Neuronal stem cell (in vitro differentiated cells): ENCODE results near the gene LTBP3.

ENCODE experiments used
- DNase-seq: peaks from one replicate; pipeline ENCODE4 v3.0.0-alpha.2; 2013; ENCODE audit warnings: low spot score
- H2AFZ ChIP-seq: one replicate; pipeline ENCODE4 v1.6.1; 2013; ENCODE audit warnings: mild to moderate bottlenecking, low read length, inconsistent platforms
- H2AK5ac ChIP-seq: 2 replicates; pipeline ENCODE4 v1.6.1; 2013; ENCODE audit warnings: low read depth, mild to moderate bottlenecking, inconsistent platforms, low read length, moderate library complexity, mixed read lengths
- H2BK120ac ChIP-seq: 2 replicates; pipeline ENCODE4 v1.6.1; 2013; ENCODE audit warnings: low read depth, mild to moderate bottlenecking, inconsistent platforms, low read length, moderate library complexity, mixed read lengths
- H2BK12ac ChIP-seq: one replicate; pipeline ENCODE4 v1.6.1; 2013; ENCODE audit warnings: low read length, inconsistent platforms
- H2BK15ac ChIP-seq: 2 replicates; pipeline ENCODE4 v1.6.1; 2013; ENCODE audit warnings: mild to moderate bottlenecking, low read length, inconsistent platforms, mixed read lengths
- H2BK5ac ChIP-seq: one replicate; pipeline ENCODE4 v1.6.1; 2013; ENCODE audit warnings: inconsistent platforms, mild to moderate bottlenecking, low read length, moderate library complexity
- H3K14ac ChIP-seq: one replicate; pipeline ENCODE4 v1.6.1; 2013; ENCODE audit warnings: low read length, inconsistent platforms
- H3K18ac ChIP-seq: 2 replicates; pipeline ENCODE4 v1.6.1; 2013; ENCODE audit warnings: low read length, inconsistent platforms
- H3K23ac ChIP-seq: 2 replicates; pipeline ENCODE4 v1.6.1; 2013; ENCODE audit warnings: low read depth, mild to moderate bottlenecking, mixed read lengths, low read length, inconsistent platforms; ENCODE audit not compliant: poor library complexity
- H3K27ac ChIP-seq: replicated peaks from 3 replicates; pipeline ENCODE4 v1.5.1; 2013; ENCODE audit warnings: low read length, inconsistent platforms
- H3K27me3 ChIP-seq, 3 experiments: 2 replicates each; pipeline ENCODE4 v1.6.1; 2013; ENCODE audit warnings: low read length in 3 of 3, mild to moderate bottlenecking in 2 of 3, inconsistent platforms in 1 of 3, low read depth in 1 of 3, mixed read lengths in 1 of 3, moderate library complexity in 1 of 3; ENCODE audit not compliant: control insufficient read depth in 3 of 3, insufficient read depth in 3 of 3
- H3K36me3 ChIP-seq, 2 donors: replicated peaks in 1 of 2; 2 replicates each; pipeline ENCODE4 v1.6.1; 2013; ENCODE audit warnings: low read length in 2 of 2; ENCODE audit not compliant: control insufficient read depth in 2 of 2, insufficient read depth in 2 of 2
- H3K4ac ChIP-seq: 2 replicates; pipeline ENCODE4 v1.6.1; 2013; ENCODE audit warnings: inconsistent platforms, mild to moderate bottlenecking, low read length, moderate library complexity
- H3K4me1 ChIP-seq, 2 donors: 1 replicate in 1 of 2; 2 replicates in 1 of 2; pipeline ENCODE4 v1.6.1; 2013; ENCODE audit warnings: low read length in 2 of 2, low read depth in 1 of 2; ENCODE audit not compliant: control insufficient read depth in 2 of 2, insufficient read depth in 1 of 2
- H3K4me2 ChIP-seq: one replicate; pipeline ENCODE4 v1.6.1; 2013; ENCODE audit warnings: mild to moderate bottlenecking, low read length, inconsistent platforms; ENCODE audit not compliant: insufficient read depth, poor library complexity, severe bottlenecking
- H3K4me3 ChIP-seq, 2 donors: 2 replicates each; pipeline ENCODE4 v1.5.1; 2013; ENCODE audit warnings: low read length in 2 of 2, mild to moderate bottlenecking in 2 of 2, inconsistent platforms in 1 of 2, moderate library complexity in 1 of 2
- H3K79me1 ChIP-seq: one replicate; pipeline ENCODE4 v1.6.1; 2013; ENCODE audit warnings: low read depth, mild to moderate bottlenecking, inconsistent platforms, low read length, moderate library complexity
- H3K9ac ChIP-seq: one replicate; pipeline ENCODE4 v1.6.1; 2013; ENCODE audit warnings: mild to moderate bottlenecking, low read depth, low read length, inconsistent platforms; ENCODE audit not compliant: poor library complexity
- H3K9me3 ChIP-seq, 2 donors: replicated peaks in 1 of 2; 2 replicates each; pipeline versions ENCODE3 to v1.6.1; 2013; ENCODE audit warnings: low read length in 2 of 2, mild to moderate bottlenecking in 2 of 2, inconsistent platforms in 1 of 2, low read depth in 1 of 2, mixed read lengths in 1 of 2, moderate library complexity in 1 of 2; ENCODE audit not compliant: control insufficient read depth in 2 of 2, insufficient read depth in 1 of 2
- H4K8ac ChIP-seq: one replicate; pipeline ENCODE4 v1.6.1; 2013; ENCODE audit warnings: low read depth, mild to moderate bottlenecking, inconsistent platforms, low read length, moderate library complexity
- H4K91ac ChIP-seq: one replicate; pipeline ENCODE4 v1.6.1; 2013; ENCODE audit warnings: low read length, low read depth, mild to moderate bottlenecking, inconsistent platforms; ENCODE audit not compliant: poor library complexity
- WGBS, 2 donors: extraction: QIAGEN DNeasy Blood & Tissue Kit; methylation state at CpG; one replicate each; pipeline ENCODE4 v1.1.7; 2013; ENCODE audit warnings: missing lambda C conversion rate in 2 of 2, mixed read lengths in 1 of 2; ENCODE audit not compliant: insufficient read length in 2 of 2, insufficient replicate concordance in 1 of 2; ENCODE audit errors: extremely low coverage in 2 of 2; 5-methylcytosine and 5-hydroxymethylcytosine counted together

The LTBP3 gene

DNA sequence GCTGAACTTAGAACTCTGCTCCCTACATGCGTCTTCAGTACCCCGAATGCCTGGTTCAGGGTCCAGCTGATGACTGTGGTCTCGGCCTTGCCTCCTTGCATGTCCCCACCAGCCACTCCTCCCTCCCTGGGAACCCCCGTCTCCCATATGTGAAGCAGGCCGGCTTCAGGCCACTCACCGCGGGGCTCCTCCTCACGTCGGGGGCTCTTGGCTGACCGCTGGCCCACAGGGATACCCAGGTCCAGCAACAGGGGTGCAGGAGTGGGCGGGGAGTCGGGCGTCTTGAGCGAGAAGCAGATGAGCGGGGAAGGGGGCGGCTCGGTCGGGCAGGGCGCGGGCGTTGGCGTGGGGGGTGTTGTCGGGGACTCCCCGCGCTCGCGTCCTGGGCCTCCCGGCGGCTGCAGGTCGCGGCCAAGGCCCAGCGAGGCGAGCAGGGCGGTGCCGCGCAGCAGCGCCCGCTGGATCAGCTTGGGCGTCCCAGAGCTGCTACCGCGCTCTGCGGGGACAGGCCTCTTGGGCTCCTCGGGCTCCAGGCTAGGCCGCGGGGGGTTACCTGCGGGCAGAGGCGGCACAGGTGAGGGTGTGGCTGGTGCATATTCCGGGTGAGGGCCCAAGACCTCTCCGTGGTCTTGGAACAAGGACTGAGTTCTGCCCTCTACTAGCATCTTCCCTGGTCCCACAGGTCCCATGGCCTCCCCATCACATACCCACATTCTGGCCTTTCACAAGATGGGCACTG, 41.2 kb upstream of the LTBP3 start:
- Histone ChIP-seq H3K9ac (peak overlapping the region; percentile 30), H3K4me1 (no peaks in the 10 kb centered on the region), H3K27me3 (no peaks in the 10 kb centered on the region), H3K9me3 (no peaks in the 10 kb centered on the region), H3K4me2 (no peak overlapping the region), H3K4me3 (no peak overlapping the region), H3K18ac (no peak overlapping the region), H2BK15ac (no peak overlapping the region), H3K27ac (no peak overlapping the region), H3K23ac (no peak overlapping the region), H4K91ac (no peak overlapping the region), H2BK12ac (no peak overlapping the region), H3K4ac (no peak overlapping the region), H2BK5ac (no peak overlapping the region), H4K8ac (no peak overlapping the region), H2AFZ (no peak overlapping the region), H3K79me1 (no peaks in the 10 kb centered on the region), H2BK120ac (no peak overlapping the region), H3K14ac (no peak overlapping the region), H2AK5ac (no peak overlapping the region), H3K36me3 (peaks cover 26 to 56% of the 10 kb centered on the region in 2 donors)
- no peak for DNase-seq
- no CpG with 5 or more reads among the region's 49 CpGs for WGBS, 2 donors

DNA sequence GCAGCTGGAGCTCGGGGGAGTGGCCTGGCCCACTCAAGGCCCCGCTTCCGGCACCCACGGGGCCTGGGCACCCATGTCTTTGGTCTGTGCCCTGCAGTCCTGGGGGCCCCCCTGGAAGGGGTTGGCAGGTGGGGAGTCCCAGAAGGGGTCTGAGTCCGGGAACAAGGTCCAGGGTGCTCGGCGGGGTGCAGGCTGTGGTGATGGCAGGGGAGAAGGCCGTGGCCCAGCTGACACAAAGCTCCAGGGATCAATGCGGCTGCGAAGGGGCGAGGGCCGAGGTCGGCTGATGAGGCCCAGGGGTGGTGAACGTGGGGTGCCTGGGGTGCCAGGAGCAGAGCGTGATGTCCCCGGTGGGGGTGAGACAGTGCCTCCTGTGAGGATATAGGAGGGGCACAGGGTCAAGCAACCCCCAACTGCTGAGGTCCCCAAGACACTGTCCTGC, 40.1 kb upstream of the LTBP3 start:
- H3K9ac ChIP-seq: no peak overlapping the region
- no peak overlapping the region for H2AK5ac ChIP-seq
- H3K27me3 ChIP-seq: peaks cover 0 to 5% (median 2%) of the 10 kb centered on the region in 3 experiments
- H2BK12ac ChIP-seq: no peak overlapping the region
- H2BK5ac ChIP-seq: no peak overlapping the region
- peaks cover 19 to 45% of the 10 kb centered on the region in 2 donors for H3K36me3 ChIP-seq
- H3K4me2 ChIP-seq: no peak overlapping the region
- no peak overlapping the region for H3K4me3 ChIP-seq
- H3K4ac ChIP-seq: no peak overlapping the region
- no CpG with 5 or more reads among the region's 16 CpGs for WGBS, 2 donors
- no peak for DNase-seq
- H3K4me1 ChIP-seq: peaks cover 0 to 3% of the 10 kb centered on the region in 2 donors
- no peak overlapping the region for H3K18ac ChIP-seq
- no peak overlapping the region for H3K14ac ChIP-seq
- H2AFZ ChIP-seq: no peak overlapping the region
- no peak overlapping the region for H3K23ac ChIP-seq
- H4K8ac ChIP-seq: peak overlapping the region; percentile 43
- H3K79me1 ChIP-seq: peaks cover 2% of the 10 kb centered on the region
- no peak overlapping the region for H4K91ac ChIP-seq
- H2BK15ac ChIP-seq: no peak overlapping the region
- H3K9me3 ChIP-seq: no peaks in the 10 kb centered on the region
- no peak overlapping the region for H2BK120ac ChIP-seq
- H3K27ac ChIP-seq: no peak overlapping the region

DNA sequence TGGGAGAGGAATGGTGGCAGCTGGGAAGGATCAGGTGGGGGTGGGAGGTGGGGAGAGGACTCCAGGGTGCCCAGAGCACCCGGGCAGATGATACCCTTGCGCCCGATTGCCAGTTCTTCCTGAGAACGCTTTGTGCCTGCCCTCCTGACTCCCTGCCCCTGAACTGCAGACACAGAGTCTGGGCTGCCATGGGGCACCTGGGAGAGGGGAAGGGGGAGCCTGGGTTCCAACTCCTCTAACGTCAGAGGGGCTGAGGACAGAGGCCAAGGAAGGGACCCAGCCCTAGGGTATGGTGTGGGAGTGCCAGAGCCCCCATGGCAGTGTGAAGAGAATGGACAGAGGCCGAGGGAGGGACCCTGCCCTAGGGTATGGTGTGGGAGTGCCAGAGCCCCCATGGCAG, 38.4 kb upstream of the LTBP3 start:
- no peak overlapping the region for H3K4me3 ChIP-seq
- no peak overlapping the region for H2AK5ac ChIP-seq
- no peak overlapping the region for H3K4ac ChIP-seq
- H3K4me2 ChIP-seq: no peak overlapping the region
- no peak overlapping the region for H2BK5ac ChIP-seq
- no peak overlapping the region for H3K18ac ChIP-seq
- H2BK15ac ChIP-seq: no peak overlapping the region
- DNase-seq: no peak
- H3K4me1 ChIP-seq: peaks cover 3 to 4% of the 10 kb centered on the region in 2 donors
- H3K36me3 ChIP-seq: peaks cover 18 to 37% of the 10 kb centered on the region in 2 donors
- H3K9ac ChIP-seq: peak overlapping the region; percentile 37
- peaks cover 2% of the 10 kb centered on the region for H3K79me1 ChIP-seq
- H3K27me3 ChIP-seq: peaks cover 0 to 15% (median 6%) of the 10 kb centered on the region in 3 experiments
- H2BK12ac ChIP-seq: no peak overlapping the region
- H2BK120ac ChIP-seq: no peak overlapping the region
- H3K23ac ChIP-seq: no peak overlapping the region
- H4K91ac ChIP-seq: no peak overlapping the region
- H3K14ac ChIP-seq: no peak overlapping the region
- H3K9me3 ChIP-seq: peaks cover 0 to 3% of the 10 kb centered on the region in 2 donors
- H2AFZ ChIP-seq: no peak overlapping the region
- no peak overlapping the region for H4K8ac ChIP-seq
- no peak overlapping the region for H3K27ac ChIP-seq
- WGBS, 2 donors: no CpG with 5 or more reads among the region's 6 CpGs

DNA sequence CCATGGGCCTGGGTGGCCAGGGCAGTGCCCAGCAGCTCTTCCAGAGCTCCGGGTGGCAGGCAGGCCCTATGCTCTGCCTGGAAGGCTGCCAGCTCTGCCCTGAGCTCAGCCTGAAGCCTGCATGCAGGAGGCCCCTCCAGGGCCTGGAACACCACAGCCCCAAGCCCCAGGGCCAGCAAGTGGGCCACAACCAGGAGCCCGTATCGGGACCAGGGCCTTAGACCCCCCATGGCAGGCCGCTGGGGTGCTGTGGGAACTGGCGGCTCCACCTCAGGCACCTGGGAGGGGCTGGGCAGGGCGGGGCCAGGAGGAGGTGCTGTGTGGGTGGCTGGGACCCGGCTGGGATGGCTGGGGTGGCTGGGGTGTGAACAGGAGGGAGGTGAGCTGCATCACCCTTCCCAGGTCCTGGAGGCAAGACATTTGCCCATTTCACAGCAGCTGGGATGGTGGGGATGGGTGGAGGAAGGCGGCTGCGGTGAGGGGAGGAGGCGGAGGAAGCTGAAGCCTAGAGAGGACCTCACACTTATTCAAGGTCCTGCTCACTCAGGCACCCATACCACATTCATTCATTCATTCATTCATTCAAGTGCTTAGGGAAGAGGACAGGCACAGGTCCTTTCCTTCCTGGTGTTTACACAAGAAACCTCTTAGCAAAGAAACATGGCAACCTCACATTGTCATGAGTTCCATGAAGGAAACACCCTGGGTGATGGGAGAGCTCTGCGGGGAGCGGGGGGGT, 37.6 kb upstream of the LTBP3 start, which contains the start of gene KCNK7:
KCNK7 (minus strand) TSS at position 258 of the 739 bp plus-strand sequence; CDS start at position 230, 28 bp downstream.
- H3K27ac ChIP-seq: no peak within 1 kb of the TSS

More for the DNA sequence above, 37.6 kb upstream of the LTBP3 start, which contains the start of gene KCNK7:
- no peak within 1 kb of the TSS for H4K91ac ChIP-seq
- no peak for DNase-seq
- no peak within 1 kb of the TSS for H2BK12ac ChIP-seq
- H3K9me3 ChIP-seq: peaks cover 0 to 3% of the 10 kb centered on the region in 2 donors
- no peak within 1 kb of the TSS for H4K8ac ChIP-seq
- H2AK5ac ChIP-seq: peak within 1 kb of the TSS; percentile 30
- no peak within 1 kb of the TSS for H3K4me2 ChIP-seq
- H3K4me3 ChIP-seq: no peak within 1 kb of the TSS
- peaks cover 3 to 5% of the 10 kb centered on the region in 2 donors for H3K4me1 ChIP-seq
- H3K79me1 ChIP-seq: peaks cover 2% of the 10 kb centered on the region
- H3K14ac ChIP-seq: no peak within 1 kb of the TSS
- no peak within 1 kb of the TSS for H3K4ac ChIP-seq
- H3K27me3 ChIP-seq: peaks cover 0 to 20% (median 6%) of the 10 kb centered on the region in 3 experiments
- H2BK5ac ChIP-seq: no peak within 1 kb of the TSS
- no peak within 1 kb of the TSS for H3K23ac ChIP-seq
- peak within 1 kb of the TSS; percentile 37 for H3K9ac ChIP-seq
- no CpG with 5 or more reads among the region's 12 CpGs for WGBS, 2 donors
- H2AFZ ChIP-seq: no peak within 1 kb of the TSS
- no peak within 1 kb of the TSS for H3K18ac ChIP-seq
- H2BK120ac ChIP-seq: no peak within 1 kb of the TSS
- H3K36me3 ChIP-seq: peaks cover 17 to 31% of the 10 kb centered on the region in 2 donors
- no peak within 1 kb of the TSS for H2BK15ac ChIP-seq
